ENCODE results near the gene DLST. TPM values are rescaled to one million over a fixed set of nuclear protein-coding genes. Genes with fewer than 3 reads are reported as not detected.

Gene DLST
- total and polyA plus RNA-seq, 4 experiments from 2014 or later = 4.8 to 104 (median 56.0) TPM

DNA sequence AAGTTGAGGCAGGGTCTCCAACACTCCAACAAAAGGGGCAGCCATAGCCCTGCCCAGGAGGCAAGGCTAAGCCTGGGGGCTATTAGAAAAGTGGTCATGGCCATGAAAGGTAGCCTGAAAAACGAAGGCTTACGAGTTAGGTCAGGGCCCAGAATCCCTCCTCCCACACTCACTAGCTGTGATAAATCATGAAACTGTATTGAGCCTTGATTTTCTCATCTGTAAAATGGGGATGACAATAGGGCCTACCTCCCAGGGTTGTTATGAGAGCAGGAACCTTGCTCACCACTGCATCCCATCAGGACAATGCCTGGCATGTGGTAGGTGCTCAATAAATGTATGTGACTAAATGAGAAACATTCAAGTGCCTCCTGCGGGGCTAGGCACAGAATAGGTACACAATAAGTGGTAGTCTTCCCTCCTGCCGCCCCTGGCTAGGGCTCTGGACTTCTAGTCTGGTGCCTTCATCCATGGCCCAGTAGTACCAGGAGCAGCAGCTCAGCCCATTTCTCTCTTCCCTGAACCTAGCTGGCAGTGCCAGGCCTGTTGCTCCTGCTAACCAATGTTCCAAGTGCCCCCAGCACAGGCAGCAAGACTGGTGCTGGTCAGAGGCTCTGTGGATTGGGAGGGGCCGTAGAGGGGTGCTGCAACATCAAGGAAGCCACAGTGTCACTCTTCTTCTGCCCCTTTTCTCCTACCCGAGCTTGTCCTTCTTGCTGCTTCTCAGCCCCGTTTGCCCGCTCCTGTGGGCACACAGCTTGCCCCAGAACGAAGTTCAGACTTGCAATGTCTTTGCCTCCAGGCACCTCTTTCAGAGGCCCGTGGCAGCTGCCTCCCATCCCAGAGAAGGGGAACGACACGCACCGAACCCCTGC, 65.9 kb downstream of the DLST start:
- POLR2A ChIA-PET (ENCODE audit: partially characterized antibody) = no interaction called here
- no peaks in the 10 kb centered on the region for H3K36me3 ChIP-seq (ENCODE audit: insufficient read depth, low read length)
- no peaks in the 10 kb centered on the region for H3K27me3 ChIP-seq (ENCODE audit: insufficient read depth, low read length)
- no peak overlapping the region for H3K4me3 Mint-ChIP-seq
- H3K9me3 ChIP-seq (ENCODE audit: control insufficient read depth in 1 of 2, low read length in 2 of 2) = no peaks in the 10 kb centered on the region
- H3K4me1 Mint-ChIP-seq = peaks cover 5 to 17% (median 15%) of the 10 kb centered on the region in 4 donors
- H3K27ac ChIP-seq (ENCODE audit: low read depth, low read length) = no peak overlapping the region
- peaks cover 0 to 2% (median 0%) of the 10 kb centered on the region in 8 donors for H3K9me3 Mint-ChIP-seq
- peaks cover 22% of the 10 kb centered on the region for H3K4me1 ChIP-seq (ENCODE audit: insufficient read depth, low read length)
- no peak overlapping the region for H3K4me3 ChIP-seq (ENCODE audit: low read length in 2 of 2)
- no peaks in the 10 kb centered on the region for H3K36me3 Mint-ChIP-seq
- CTCF ChIA-PET (ENCODE audit: partially characterized antibody) = interaction anchor here (0.9 to 6.2 kb wide), 11 partner anchors 8 to 358 kb away, joined by 3 to 101 read pairs (median 3); partner anchors contain the start of genes PGF, RPS6KL1 and ZC2HC1C
- peak overlapping the region in 1 of 7 donors; percentile 53 for H3K27ac Mint-ChIP-seq
- peaks cover 0 to 2% of the 10 kb centered on the region in 2 donors for H3K27me3 Mint-ChIP-seq
- intact Hi-C loops (cut with micrococcal nuclease) = loop anchor here (10.0 kb wide), 1 partner anchor 453 kb away; the partner anchor contains the start of genes ISCA2 and NPC2
- no peak for DNase-seq

- peaks cover 2 to 8% (median 7%) of the 10 kb centered on the region in 4 donors for H3K4me1 Mint-ChIP-seq
- Histone ChIP-seq H3K27ac (ENCODE audit: low read depth, low read length) (no peak overlapping the region), H3K4me3 (ENCODE audit: low read length in 2 of 2) (no peak overlapping the region), H3K27me3 (ENCODE audit: insufficient read depth, low read length) (no peaks in the 10 kb centered on the region), H3K36me3 (ENCODE audit: insufficient read depth, low read length) (no peaks in the 10 kb centered on the region), H3K4me1 (ENCODE audit: insufficient read depth, low read length) (peaks cover 13% of the 10 kb centered on the region), H3K9me3 (ENCODE audit: control insufficient read depth in 1 of 2, low read length in 2 of 2) (no peaks in the 10 kb centered on the region)
- H3K27ac Mint-ChIP-seq = peak overlapping the region in 1 of 7 donors; percentile 52
- no peak overlapping the region for H3K4me3 Mint-ChIP-seq
- no peaks in the 10 kb centered on the region for H3K36me3 Mint-ChIP-seq
- H3K27me3 Mint-ChIP-seq = peaks cover 2% of the 10 kb centered on the region in 2 donors
- POLR2A ChIA-PET (ENCODE audit: partially characterized antibody) = no interaction called here
- peaks cover 0 to 2% (median 0%) of the 10 kb centered on the region in 8 donors for H3K9me3 Mint-ChIP-seq
- DNase-seq = no peak
- intact Hi-C loops (cut with micrococcal nuclease) = loop anchor here (10.0 kb wide), 1 partner anchor 454 kb away; the partner anchor contains the start of genes ISCA2 and NPC2
- CTCF ChIA-PET (ENCODE audit: partially characterized antibody) = interaction anchor here (0.9 to 6.2 kb wide), 8 partner anchors 11 to 141 kb away, joined by 3 to 101 read pairs (median 3); partner anchors contain the start of genes RPS6KL1 and ZC2HC1C
These were observed 66.8 kb downstream of the DLST start for GRCh38 chr14:74948228-74949175.

DNA sequence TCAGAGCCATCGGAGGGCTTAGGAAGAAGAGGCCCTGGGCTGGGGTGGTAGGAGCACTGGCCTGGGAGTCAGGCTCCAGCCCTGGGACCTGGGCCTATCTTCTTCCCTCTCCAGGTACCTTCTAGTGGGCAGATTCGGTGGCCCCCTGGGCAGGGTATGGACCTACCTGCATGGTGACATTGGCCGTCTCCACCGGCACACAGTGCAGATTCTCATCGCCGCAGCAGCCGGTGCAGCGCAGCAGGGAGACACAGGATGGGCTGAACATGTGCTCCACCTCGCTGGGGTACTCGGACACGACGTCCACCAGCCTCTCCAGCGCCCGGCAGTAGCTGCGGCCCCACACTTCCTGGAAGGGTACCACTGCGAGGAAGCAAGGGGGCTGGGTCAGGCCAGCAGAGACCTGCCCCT, 67.5 kb downstream of the DLST start:
- H3K27me3 ChIP-seq (ENCODE audit: insufficient read depth, low read length) = no peaks in the 10 kb centered on the region
- Mint-ChIP-seq H3K36me3 (no peaks in the 10 kb centered on the region), H3K27ac (no peak overlapping the region), H3K27me3 (peaks cover 2 to 3% of the 10 kb centered on the region in 2 donors), H3K9me3 (peaks cover 0 to 2% (median 0%) of the 10 kb centered on the region in 8 donors), H3K4me3 (no peak overlapping the region), H3K4me1 (peaks cover 2 to 8% (median 6%) of the 10 kb centered on the region in 4 donors)
- no peak for DNase-seq
- no peaks in the 10 kb centered on the region for H3K9me3 ChIP-seq (ENCODE audit: control insufficient read depth in 1 of 2, low read length in 2 of 2)
- ChIA-PET POLR2A (ENCODE audit: partially characterized antibody) (no interaction called here), CTCF (ENCODE audit: partially characterized antibody) (interaction anchor here (6.2 kb wide), 1 partner anchor 140 kb away, joined by 101 read pairs; no protein-coding TSS in a partner anchor)
- no peak overlapping the region for H3K27ac ChIP-seq (ENCODE audit: low read depth, low read length)
- no peaks in the 10 kb centered on the region for H3K36me3 ChIP-seq (ENCODE audit: insufficient read depth, low read length)
- H3K4me3 ChIP-seq (ENCODE audit: low read length in 2 of 2) = no peak overlapping the region
- peaks cover 12% of the 10 kb centered on the region for H3K4me1 ChIP-seq (ENCODE audit: insufficient read depth, low read length)
- intact Hi-C loops (cut with micrococcal nuclease) = loop anchor here (10.0 kb wide), 1 partner anchor 454 kb away; the partner anchor contains the start of genes ISCA2 and NPC2

GRCh38 chr14:74949859-74950573, 68.3 kb downstream of the DLST start:
- no peaks in the 10 kb centered on the region for H3K36me3 ChIP-seq (ENCODE audit: insufficient read depth, low read length)
- H3K4me3 Mint-ChIP-seq = no peak overlapping the region
- H3K27ac ChIP-seq (ENCODE audit: low read depth, low read length) = no peak overlapping the region
- ChIA-PET POLR2A (ENCODE audit: partially characterized antibody) (no interaction called here), CTCF (ENCODE audit: partially characterized antibody) (interaction anchor here (1.4 to 6.2 kb wide), 2 partner anchors 139 kb away, joined by 7 to 101 read pairs; no protein-coding TSS in a partner anchor)
- no peaks in the 10 kb centered on the region for H3K27me3 ChIP-seq (ENCODE audit: insufficient read depth, low read length)
- no peaks in the 10 kb centered on the region for H3K9me3 ChIP-seq (ENCODE audit: control insufficient read depth in 1 of 2, low read length in 2 of 2)
- intact Hi-C loops (cut with micrococcal nuclease) = loop anchor here (10.0 kb wide), 1 partner anchor 455 kb away; the partner anchor contains the start of genes ISCA2 and NPC2
- H3K36me3 Mint-ChIP-seq = no peaks in the 10 kb centered on the region
- peak overlapping the region in 2 of 7 donors; percentile 36 to 54 for H3K27ac Mint-ChIP-seq
- peaks cover 0 to 2% (median 0%) of the 10 kb centered on the region in 8 donors for H3K9me3 Mint-ChIP-seq
- peaks cover 16% of the 10 kb centered on the region for H3K4me1 ChIP-seq (ENCODE audit: insufficient read depth, low read length)
- H3K4me3 ChIP-seq (ENCODE audit: low read length in 2 of 2) = no peak overlapping the region
- peaks cover 2 to 8% (median 6%) of the 10 kb centered on the region in 4 donors for H3K4me1 Mint-ChIP-seq
- no peak for DNase-seq
- H3K27me3 Mint-ChIP-seq = peaks cover 2 to 3% of the 10 kb centered on the region in 2 donors

DNA sequence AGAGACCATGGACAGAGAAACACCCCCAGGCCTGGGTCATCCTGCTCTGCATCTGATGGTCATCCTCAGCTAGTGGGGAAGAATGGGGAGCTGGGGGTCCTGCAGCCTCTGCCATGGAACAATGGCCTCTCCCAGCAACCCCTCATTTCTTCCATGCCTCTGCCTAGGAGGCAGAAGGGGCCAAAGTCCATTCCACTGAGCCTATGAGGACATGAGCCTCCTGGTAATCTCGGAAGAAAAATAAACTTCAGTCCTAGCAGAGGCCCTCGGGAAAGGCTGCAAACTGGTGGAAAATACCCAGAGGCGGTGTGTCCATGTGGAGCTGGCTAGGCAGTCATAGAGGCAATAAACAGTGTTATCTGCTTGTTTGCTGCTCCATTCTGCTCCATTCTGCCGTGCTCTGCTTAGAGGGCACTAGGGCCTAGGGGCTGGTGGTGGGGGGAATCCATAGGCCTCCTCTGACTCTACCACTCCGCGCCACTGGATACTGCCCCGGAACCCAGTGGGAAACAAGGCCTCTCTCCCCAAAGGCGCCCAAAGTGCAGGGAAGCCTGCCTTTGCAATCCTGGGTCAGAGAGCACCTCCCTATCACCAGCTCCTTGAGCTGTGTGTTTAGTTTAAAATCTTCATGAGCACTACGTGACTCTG, 69.2 kb downstream of the DLST start:
- Mint-ChIP-seq H3K4me1 (peaks cover 2 to 8% (median 6%) of the 10 kb centered on the region in 4 donors), H3K27me3 (peaks cover 2 to 3% of the 10 kb centered on the region in 2 donors), H3K4me3 (no peak overlapping the region), H3K9me3 (peaks cover 0 to 2% (median 0%) of the 10 kb centered on the region in 8 donors), H3K36me3 (no peaks in the 10 kb centered on the region), H3K27ac (no peak overlapping the region)
- Histone ChIP-seq H3K36me3 (ENCODE audit: insufficient read depth, low read length) (no peaks in the 10 kb centered on the region), H3K4me3 (ENCODE audit: low read length in 2 of 2) (no peak overlapping the region), H3K4me1 (ENCODE audit: insufficient read depth, low read length) (peaks cover 13% of the 10 kb centered on the region), H3K27me3 (ENCODE audit: insufficient read depth, low read length) (no peaks in the 10 kb centered on the region), H3K9me3 (ENCODE audit: control insufficient read depth in 1 of 2, low read length in 2 of 2) (no peaks in the 10 kb centered on the region), H3K27ac (ENCODE audit: low read depth, low read length) (no peak overlapping the region)
- POLR2A ChIA-PET (ENCODE audit: partially characterized antibody) = no interaction called here
- intact Hi-C loops (cut with micrococcal nuclease) = no loop called here
- CTCF ChIA-PET (ENCODE audit: partially characterized antibody) = interaction anchor here (1.4 kb wide), 2 partner anchors 46 to 138 kb away, joined by 3 to 7 read pairs; no protein-coding TSS in a partner anchor
- DNase-seq = no peak
